H1 (cell line): Measurements from ENCODE around the gene SPHK1. TPM values are rescaled to one million over a fixed set of nuclear protein-coding genes. Genes with fewer than 3 reads are reported as not detected.

Source experiments
- CTCF ChIA-PET: fragments of 300-600 bp; sonication (Branson Sonifier 250); formaldehyde crosslinking; loops from one replicate; lab custom pipeline; 2021; ENCODE audit not compliant: partially characterized antibody; lab: Charles Lee
- POLR2A ChIA-PET: fragments of 300-600 bp; sonication (Branson Sonifier 250); formaldehyde crosslinking; loops from one replicate; lab custom pipeline; 2021; ENCODE audit warnings: inconsistent platforms; ENCODE audit not compliant: partially characterized antibody; lab: Charles Lee
- DNase-seq, 2 experiments: peaks; one replicate each; pipeline versions ENCODE4 v3.0.0 to v3.0.0-alpha.2; 2010 to 2022; ENCODE audit warnings: low spot score in 2 of 2, low read depth in 1 of 2, mixed read lengths in 1 of 2
- FAIRE-seq: peaks from 2 replicates; lab custom pipeline; 2011; peaks lifted over from hg19 to GRCh38; lab: Jason Lieb, UNC
- H2AFZ ChIP-seq: 2 replicates; pipeline ENCODE4 v1.8.1; 2012; ENCODE audit warnings: low read length, inconsistent platforms
- H2AK5ac ChIP-seq: 2 replicates; pipeline ENCODE4 v1.6.1; 2013; ENCODE audit warnings: low read depth, low read length
- H2BK120ac ChIP-seq: replicated peaks from 2 replicates; pipeline ENCODE3; 2013; ENCODE audit warnings: low read depth, low read length, inconsistent platforms
- H2BK12ac ChIP-seq: 2 replicates; pipeline ENCODE4 v1.6.1; 2013; ENCODE audit warnings: low read depth, low read length
- H2BK15ac ChIP-seq: 2 replicates; pipeline ENCODE4 v1.6.1; 2013; ENCODE audit warnings: low read length
- H2BK20ac ChIP-seq: 2 replicates; pipeline ENCODE4 v1.6.1; 2013; ENCODE audit warnings: low read length
- H2BK5ac ChIP-seq: 2 replicates; pipeline ENCODE4 v1.6.1; 2013; ENCODE audit warnings: low read depth, low read length
- H3K14ac ChIP-seq: 2 replicates; pipeline ENCODE4 v1.6.1; 2013; ENCODE audit warnings: inconsistent platforms; ENCODE audit not compliant: insufficient read length
- H3K18ac ChIP-seq: 2 replicates; pipeline ENCODE4 v1.6.1; 2013; ENCODE audit warnings: low read length; ENCODE audit errors: extremely low read depth
- H3K23ac ChIP-seq: 2 replicates; pipeline ENCODE4 v1.6.1; 2013; ENCODE audit warnings: inconsistent platforms; ENCODE audit not compliant: insufficient read length
- H3K23me2 ChIP-seq: 2 replicates; pipeline ENCODE4 v1.6.1; 2013; ENCODE audit warnings: low read depth, low read length
- H3K27ac ChIP-seq: 2 replicates; pipeline ENCODE4 v1.6.1; 2011; ENCODE audit warnings: low read depth, low read length, inconsistent platforms
- H3K27me3 ChIP-seq, 4 experiments: replicated peaks in 1 of 4; 1 replicate in 1 of 4; 2 replicates in 3 of 4; pipeline versions ENCODE4 v1.6.1 to v1.8.1; 2011 to 2013; ENCODE audit warnings: low read length in 3 of 4, mild to moderate bottlenecking in 3 of 4, inconsistent platforms in 2 of 4, mixed read lengths in 2 of 4, moderate library complexity in 1 of 4; ENCODE audit not compliant: control insufficient read depth in 3 of 4, insufficient read depth in 3 of 4; ENCODE audit errors: extremely low read depth in 1 of 4
- H3K36me3 ChIP-seq, 4 experiments: 2 replicates each; pipeline versions ENCODE4 v1.6.1 to v1.8.1; 2011 to 2013; ENCODE audit warnings: mild to moderate bottlenecking in 4 of 4, low read length in 3 of 4, moderate library complexity in 2 of 4, control low read depth in 1 of 4, inconsistent platforms in 1 of 4; ENCODE audit not compliant: insufficient read depth in 4 of 4, control insufficient read depth in 2 of 4
- H3K4ac ChIP-seq: replicated peaks from 2 replicates; pipeline ENCODE3; 2013; ENCODE audit warnings: low read length, low read depth, mixed read lengths, inconsistent platforms; ENCODE audit not compliant: insufficient read length
- H3K4me1 ChIP-seq, 4 experiments: replicated peaks in 1 of 4; 1 replicate in 1 of 4; 2 replicates in 3 of 4; pipeline versions ENCODE4 v1.6.1 to v1.8.1; 2011 to 2013; ENCODE audit warnings: low read length in 3 of 4, inconsistent platforms in 2 of 4, mixed read lengths in 1 of 4; ENCODE audit not compliant: insufficient read depth in 4 of 4, control insufficient read depth in 3 of 4
- H3K4me2 ChIP-seq, 2 experiments: 2 replicates each; pipeline versions ENCODE4 v1.6.1 to v1.8.1; 2011 to 2013; ENCODE audit warnings: low read depth in 2 of 2, low read length in 2 of 2, control low read depth in 1 of 2, inconsistent platforms in 1 of 2, mild to moderate bottlenecking in 1 of 2; ENCODE audit not compliant: insufficient read depth in 1 of 2
- H3K4me3 ChIP-seq, 4 experiments: fragments of 200-600, 300-600 bp in 1 of 4; sonication (generic), shearing (Covaris generic), sonication (Bioruptor Twin) in 1 of 4; 2 replicates each; pipeline versions ENCODE4 v1.5.1 to v1.8.1; 2011 to 2016; ENCODE audit warnings: low read length in 4 of 4, low read depth in 3 of 4, control low read depth in 2 of 4, inconsistent platforms in 2 of 4, mild to moderate bottlenecking in 2 of 4, mixed read lengths in 1 of 4, moderate library complexity in 1 of 4; ENCODE audit not compliant: insufficient read depth in 2 of 4; ENCODE audit errors: extremely low read depth in 1 of 4
- H3K56ac ChIP-seq: replicated peaks from 2 replicates; pipeline ENCODE3; 2013; ENCODE audit warnings: low read depth, mild to moderate bottlenecking, mixed read lengths, low read length, inconsistent platforms; ENCODE audit not compliant: insufficient read length
- H3K79me1 ChIP-seq: 2 replicates; pipeline ENCODE4 v1.6.1; 2013; ENCODE audit warnings: low read depth, low read length, control low read depth
- H3K79me2 ChIP-seq, 2 experiments: 2 replicates each; pipeline versions ENCODE4 v1.6.1 to v1.8.1; 2012 to 2013; ENCODE audit warnings: low read length in 2 of 2, mild to moderate bottlenecking in 2 of 2, inconsistent platforms in 1 of 2; ENCODE audit not compliant: insufficient read depth in 2 of 2, control insufficient read depth in 1 of 2
- H3K9ac ChIP-seq, 4 experiments: replicated peaks in 1 of 4; 1 replicate in 1 of 4; 2 replicates in 3 of 4; pipeline versions ENCODE4 v1.6.1 to v1.8.1; 2011 to 2013; ENCODE audit warnings: low read depth in 3 of 4, low read length in 3 of 4, control low read depth in 2 of 4, mild to moderate bottlenecking in 2 of 4, moderate library complexity in 2 of 4, inconsistent platforms in 1 of 4; ENCODE audit errors: extremely low read depth in 1 of 4
- H3K9me3 ChIP-seq, 2 experiments: 2 replicates each; pipeline versions ENCODE4 v1.6.1 to v1.8.1; 2012 to 2013; ENCODE audit warnings: mild to moderate bottlenecking in 2 of 2, moderate library complexity in 2 of 2, control low read depth in 1 of 2, inconsistent platforms in 1 of 2, low read depth in 1 of 2, low read length in 1 of 2, mixed read lengths in 1 of 2; ENCODE audit not compliant: insufficient read depth in 2 of 2
- H4K20me1 ChIP-seq, 2 experiments: replicated peaks in 1 of 2; 2 replicates each; pipeline versions ENCODE3 to v1.8.1; 2011 to 2013; ENCODE audit warnings: inconsistent platforms in 2 of 2, low read length in 2 of 2, mild to moderate bottlenecking in 1 of 2; ENCODE audit not compliant: insufficient read depth in 2 of 2, control insufficient read depth in 1 of 2
- H4K5ac ChIP-seq: 2 replicates; pipeline ENCODE4 v1.6.1; 2013; ENCODE audit warnings: low read length, low read depth, mixed read lengths, inconsistent platforms; ENCODE audit not compliant: insufficient read length
- H4K8ac ChIP-seq: 2 replicates; pipeline ENCODE4 v1.8.0; 2013; ENCODE audit warnings: mild to moderate bottlenecking, moderate library complexity, low read length, inconsistent platforms; ENCODE audit not compliant: insufficient read depth; ENCODE audit errors: extremely low read depth
- H4K91ac ChIP-seq: replicated peaks from 2 replicates; pipeline ENCODE3; 2013; ENCODE audit warnings: low read length, mixed read lengths, inconsistent platforms; ENCODE audit not compliant: insufficient read length
- ATF2 ChIP-seq: IDR thresholded peaks from 2 replicates; pipeline ENCODE4 v1.6.1; 2012; ENCODE audit warnings: low read length, inconsistent platforms
- JUN ChIP-seq: IDR thresholded peaks from 2 replicates; pipeline ENCODE4 v1.6.1; 2011; ENCODE audit warnings: low read depth, mild to moderate bottlenecking, improper control_type of control experiment, low read length
- RAD21 ChIP-seq, 2 experiments: IDR thresholded peaks in 1 of 2; conservative IDR thresholded peaks in 1 of 2; 2 replicates each; pipeline ENCODE4 v1.6.1; 2011; ENCODE audit warnings: low read depth in 2 of 2, low read length in 2 of 2, improper control_type of control experiment in 1 of 2, inconsistent platforms in 1 of 2, mild to moderate bottlenecking in 1 of 2, moderate library complexity in 1 of 2
- RNF2 ChIP-seq: fragments of 200-900, 300-1000 bp; sonication (generic); IDR thresholded peaks from 2 replicates; pipeline ENCODE4 v1.7.1; 2016; ENCODE audit warnings: borderline replicate concordance, low read depth, mild to moderate bottlenecking, antibody characterized with exemption, low read length; ENCODE audit not compliant: poor library complexity, severe bottlenecking; ENCODE audit errors: missing control alignments
- SIRT6 ChIP-seq: IDR thresholded peaks from one replicate; pipeline ENCODE4 v1.7.1; 2012; ENCODE audit warnings: low read length, inconsistent platforms
- WGBS, 2 experiments: shearing (Covaris generic) in 1 of 2; methylation state at CpG; one replicate each; pipeline versions ENCODE4 v1.1.6 to v1.1.7; 2013 to 2015; ENCODE audit warnings: low lambda C conversion rate in 2 of 2, mixed read lengths in 2 of 2, inconsistent platforms in 1 of 2, low coverage in 1 of 2, missing lambda C conversion rate in 1 of 2; ENCODE audit not compliant: insufficient replicate concordance in 2 of 2, insufficient coverage in 1 of 2, insufficient read length in 1 of 2; ENCODE audit errors: extremely low coverage in 1 of 2, missing lambda C conversion rate in 1 of 2; 5-methylcytosine and 5-hydroxymethylcytosine counted together
- polyA plus RNA-seq, 7 experiments: library from polyadenylated mRNA; depleted of rRNA in 3 of 7; stranded (reverse) in 5 of 7; unstranded in 2 of 7; fragments of >200 nt in 5 of 7; fragments of 200-250 nt in 2 of 7; gene quantifications; 1 replicate in 5 of 7; 2 replicates in 1 of 7; 4 replicates in 1 of 7; pipeline versions ENCODE4 v1.2.1 to v1.2.3, GENCODE V29; 2011 to 2013; ENCODE audit warnings: missing spikeins in 2 of 7, mixed read lengths in 2 of 7
- total RNA-seq: library from RNA; stranded (reverse); fragmentation: NEBNext Ultra II Directional; extraction: Animal tissue kit (Norgen Biotek cat#: 25700); gene quantifications from 2 replicates; pipeline ENCODE4 v1.2.1, GENCODE V29; 2021

Gene SPHK1
- total and polyA plus RNA-seq, 2 of the 8 experiments (the other 6 are each of a cell fraction or from before 2014, with no cell fraction given) = 2.4 TPM

- Histone ChIP-seq H2BK120ac (no peak overlapping the region), H3K56ac (no peak overlapping the region), H4K5ac (no peak overlapping the region), H3K14ac (no peak overlapping the region), H2BK20ac (no peak overlapping the region), H3K9me3 (no peaks in the 10 kb centered on the region), H2AK5ac (no peak overlapping the region; the same call in none of the 2 replicates), H3K4me2 (no peak overlapping the region), H3K23me2 (no peaks in the 10 kb centered on the region), H3K36me3 (0 out of 8 replicates have a peak, but pooled peaks cover 0 to 4% (median 0%) of the 10 kb centered on the region in 4 experiments), H4K91ac (no peak overlapping the region), H3K27ac (no peak overlapping the region), H3K4me1 (peaks cover 4 to 11% (median 6%) of the 10 kb centered on the region in 4 experiments), H4K20me1 (peaks cover 13 to 23% of the 10 kb centered on the region in 2 experiments), H3K4ac (no peak overlapping the region), H3K9ac (0 out of 7 replicates have a peak overlapping the region, but pooled peaks of 1 of the 4 experiments have one; percentile 15), H2AFZ (no peak overlapping the region), H2BK15ac (no peak overlapping the region), H4K8ac (peak overlapping the region; percentile 81), H3K27me3 (no peaks in the 10 kb centered on the region), H3K18ac (no peak overlapping the region), H3K79me1 (peaks cover 13% of the 10 kb centered on the region), H2BK5ac (0 out of 2 replicates have a peak overlapping the region, but pooled peaks have one; percentile 56), H3K79me2 (peaks cover 0 to 79% of the 10 kb centered on the region in 2 experiments; a peak in 2 of 4 replicates), H3K4me3 (no peak overlapping the region), H2BK12ac (no peak overlapping the region), H3K23ac (no peak overlapping the region)
- FAIRE-seq = no peak
- ChIA-PET CTCF (interaction anchor here (0.9 to 14.5 kb wide), 23 partner anchors 8 to 115 kb away, joined by 3 to 197 read pairs (median 5); partner anchors contain the start of genes SPHK1 and UBE2O), POLR2A (interaction anchor here (0.9 to 1.0 kb wide), 2 partner anchors 11 to 61 kb away, joined by 3 read pairs; partner anchors contain the start of gene PRPSAP1)
- DNase-seq = no peak
- 85% methylated on average over 19 of the region's 21 CpGs; no CpG with 5 or more reads in 1 of the 2 experiments for WGBS, 2 experiments
- no peak for TF ChIP-seq RNF2
- no peak for TF ChIP-seq JUN
- TF ChIP-seq RAD21 (IDR thresholded peaks at IDR 0.05 in 1 of 2, conservative IDR thresholded peaks at IDR 0.05 in 1 of 2; ENCODE audit: low read depth in 2 of 2, low read length in 2 of 2) = no peak
- TF ChIP-seq ATF2 = no peak
- TF ChIP-seq SIRT6 = no peak
Measured at GRCh38 chr17:76414334-76415295, 30.2 kb downstream of the SPHK1 start.
